BLaER1 (cell line): ENCODE measurements around the gene MT1G.

ENCODE experiments used
- H3K27ac ChIP-seq: shearing (Covaris generic); formaldehyde crosslinking; 2 replicates; pipeline ENCODE4 v1.8.1; 2022
- H3K27me3 ChIP-seq: shearing (Covaris generic); formaldehyde crosslinking; 2 replicates; pipeline ENCODE4 v1.8.1; 2022
- H3K36me3 ChIP-seq: shearing (Covaris generic); formaldehyde crosslinking; 2 replicates; pipeline ENCODE4 v1.8.1; 2022
- H3K4me1 ChIP-seq: shearing (Covaris generic); formaldehyde crosslinking; 2 replicates; pipeline ENCODE4 v1.8.1; 2022
- H3K4me2 ChIP-seq: shearing (Covaris generic); formaldehyde crosslinking; 2 replicates; pipeline ENCODE4 v1.8.1; 2022
- H3K4me3 ChIP-seq: shearing (Covaris generic); formaldehyde crosslinking; 2 replicates; pipeline ENCODE4 v1.8.1; 2022
- H3K9ac ChIP-seq: shearing (Covaris generic); formaldehyde crosslinking; 2 replicates; pipeline ENCODE4 v1.8.1; 2022
- H3K9me3 ChIP-seq: shearing (Covaris generic); formaldehyde crosslinking; 2 replicates; pipeline ENCODE4 v1.8.1; 2022
- H4K20me1 ChIP-seq: shearing (Covaris generic); formaldehyde crosslinking; 2 replicates; pipeline ENCODE4 v1.8.1; 2022
- Cebpa-rat ChIP-seq: shearing (Covaris generic); IDR thresholded peaks from 2 replicates; pipeline ENCODE4 v1.8.1; 2022

Gene MT1G

DNA sequence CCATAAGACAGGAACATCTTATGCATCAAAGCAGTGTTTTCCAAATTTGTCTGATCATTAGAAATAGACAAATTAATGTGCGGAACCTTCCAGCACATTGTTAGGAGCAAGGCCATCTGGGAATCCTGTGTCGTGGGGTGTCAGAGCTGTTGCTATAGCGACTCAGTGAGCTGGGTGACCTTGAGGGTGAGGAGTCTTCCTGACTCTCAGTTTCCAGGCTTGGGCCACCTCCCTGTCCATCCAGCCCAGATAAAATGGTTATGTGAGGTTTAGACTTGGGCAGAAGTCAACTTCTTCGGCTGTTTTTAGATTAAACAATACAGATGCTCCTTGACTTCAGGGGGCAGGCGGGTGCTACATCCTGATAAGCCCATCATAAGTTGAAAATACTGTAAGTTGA is 35.0 kb upstream of the MT1G start:
- H3K4me1 ChIP-seq: peaks cover 8% of the 10 kb centered on the region
- H3K4me3 ChIP-seq: no peak overlapping the region
- H4K20me1 ChIP-seq: no peaks in the 10 kb centered on the region
- H3K27ac ChIP-seq: no peak overlapping the region
- no peaks in the 10 kb centered on the region for H3K36me3 ChIP-seq
- no peak overlapping the region for H3K9ac ChIP-seq
- no peak overlapping the region for H3K4me2 ChIP-seq
- H3K27me3 ChIP-seq: no peaks in the 10 kb centered on the region
- H3K9me3 ChIP-seq: peaks cover 6% of the 10 kb centered on the region; the same call in 1 of the 2 replicates
- no peak for TF ChIP-seq Cebpa-rat

DNA sequence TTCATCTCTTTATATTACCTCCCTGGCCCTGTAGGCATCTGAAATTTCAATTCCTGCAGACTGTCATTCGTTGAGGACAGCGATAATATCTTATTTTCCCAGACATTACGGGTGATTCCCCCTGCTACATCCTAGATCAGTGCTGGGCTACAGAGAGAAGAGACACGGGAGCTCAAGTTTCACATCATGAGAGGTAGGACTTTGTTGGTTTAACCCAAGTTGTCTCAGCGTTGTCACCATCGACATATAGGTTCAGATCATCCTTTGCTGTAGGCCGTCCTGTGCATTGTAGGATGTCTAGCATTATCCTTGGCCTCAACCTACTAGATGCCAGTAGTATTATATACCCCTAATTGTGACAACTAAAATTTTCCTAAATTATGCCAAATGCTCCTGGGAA is 33.7 kb upstream of the MT1G start:
- peaks cover 19% of the 10 kb centered on the region for H3K9me3 ChIP-seq
- no peak for TF ChIP-seq Cebpa-rat
- peak overlapping the region; percentile 28; the same call in 1 of the 2 replicates for H3K4me2 ChIP-seq
- H4K20me1 ChIP-seq: no peaks in the 10 kb centered on the region
- no peaks in the 10 kb centered on the region for H3K27me3 ChIP-seq
- no peak overlapping the region for H3K27ac ChIP-seq
- no peaks in the 10 kb centered on the region for H3K36me3 ChIP-seq
- H3K4me3 ChIP-seq: no peak overlapping the region
- H3K4me1 ChIP-seq: peaks cover 8% of the 10 kb centered on the region
- no peak overlapping the region for H3K9ac ChIP-seq

DNA sequence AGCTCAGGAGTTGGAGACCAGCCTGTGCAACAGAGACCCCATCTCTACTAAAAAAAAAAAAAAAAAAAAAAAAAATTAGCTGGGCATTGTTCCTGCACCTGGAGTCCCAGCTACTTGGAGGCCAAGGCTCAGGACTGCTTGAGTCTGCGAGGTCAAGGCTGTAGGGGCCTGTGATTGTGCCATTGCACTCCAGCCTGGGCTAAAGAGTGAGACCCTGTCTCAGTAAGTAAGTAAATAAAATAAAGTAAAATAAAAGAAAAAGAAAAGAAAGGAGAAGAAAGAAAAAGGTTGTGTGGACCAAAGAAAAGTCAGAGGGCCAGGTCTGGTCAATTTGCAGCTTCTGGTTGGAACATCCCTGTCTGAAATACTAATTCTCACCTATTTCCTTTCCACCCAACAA is 32.8 kb upstream of the MT1G start:
- peaks cover 8% of the 10 kb centered on the region for H3K4me1 ChIP-seq
- TF ChIP-seq Cebpa-rat: no peak

DNA sequence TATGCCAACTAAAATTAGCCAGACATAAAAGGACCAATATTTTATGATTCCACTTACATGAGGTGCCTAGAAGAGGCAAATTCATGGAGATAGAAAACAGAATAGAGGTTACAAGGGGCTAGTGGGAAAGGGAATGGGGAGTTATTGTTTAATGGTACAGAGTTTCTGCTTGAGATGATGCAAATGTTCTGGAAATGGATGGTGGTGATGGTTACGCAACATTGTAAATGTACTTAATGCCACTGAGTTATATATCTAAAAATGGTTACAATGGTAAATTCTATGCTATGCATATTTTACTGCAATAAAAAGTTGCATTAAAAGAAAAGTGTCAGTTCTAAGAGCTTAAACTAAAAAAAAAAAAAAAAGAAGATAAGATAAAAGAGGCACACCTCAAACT is 32.3 kb upstream of the MT1G start:
- H4K20me1 ChIP-seq: no peaks in the 10 kb centered on the region
- H3K9me3 ChIP-seq: peaks cover 31% of the 10 kb centered on the region
- no peak overlapping the region for H3K4me3 ChIP-seq
- H3K9ac ChIP-seq: no peak overlapping the region
- no peak overlapping the region for H3K4me2 ChIP-seq
- H3K27me3 ChIP-seq: no peaks in the 10 kb centered on the region
- TF ChIP-seq Cebpa-rat: peak; percentile 56; the same call in 1 of the 2 replicates
- H3K4me1 ChIP-seq: peaks cover 8% of the 10 kb centered on the region
- no peaks in the 10 kb centered on the region for H3K36me3 ChIP-seq
- no peak overlapping the region for H3K27ac ChIP-seq

More for the DNA sequence above, 32.8 kb upstream of the MT1G start:
- peaks cover 26% of the 10 kb centered on the region for H3K9me3 ChIP-seq
- H4K20me1 ChIP-seq: no peaks in the 10 kb centered on the region
- no peak overlapping the region for H3K4me2 ChIP-seq
- H3K27ac ChIP-seq: no peak overlapping the region
- H3K9ac ChIP-seq: no peak overlapping the region
- no peak overlapping the region for H3K4me3 ChIP-seq
- H3K27me3 ChIP-seq: no peaks in the 10 kb centered on the region
- H3K36me3 ChIP-seq: no peaks in the 10 kb centered on the region

DNA sequence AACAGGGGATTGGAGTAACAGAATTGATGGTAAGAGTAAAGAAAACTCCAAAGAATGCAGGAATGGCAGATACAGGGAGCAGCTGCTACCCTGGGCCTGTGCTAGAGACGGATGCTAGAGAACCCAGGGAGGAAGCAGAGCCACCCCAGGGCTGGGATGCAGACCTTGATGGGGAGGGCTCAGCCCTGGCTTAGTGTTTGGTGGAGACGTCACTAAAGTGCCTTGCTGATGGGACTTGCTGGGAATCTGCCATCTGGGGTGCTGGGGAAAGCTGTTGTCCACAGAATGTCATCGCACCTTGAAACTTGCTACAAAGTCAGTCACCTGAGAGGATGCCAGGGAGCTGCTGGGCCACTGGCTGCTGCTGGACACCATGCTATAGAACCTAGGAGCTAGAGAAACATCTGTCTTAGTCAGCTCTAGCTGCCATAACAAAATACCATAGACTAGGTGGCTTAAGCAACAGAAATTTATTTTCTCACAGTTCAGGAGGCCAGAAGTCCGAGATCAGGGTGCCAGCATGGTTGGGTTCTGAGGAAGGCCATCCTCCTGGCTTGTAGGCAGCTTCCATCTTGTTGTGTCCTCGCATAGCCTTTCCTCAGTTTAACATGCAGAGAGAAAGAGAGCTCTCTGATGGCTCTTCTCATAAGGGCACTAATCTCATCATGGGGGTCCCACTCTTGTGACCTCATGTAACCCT is 29.7 kb upstream of the MT1G start:
- H3K27me3 ChIP-seq: no peaks in the 10 kb centered on the region
- H3K36me3 ChIP-seq: no peaks in the 10 kb centered on the region
- H3K9ac ChIP-seq: no peak overlapping the region
- H3K9me3 ChIP-seq: peaks cover 36% of the 10 kb centered on the region
- no peak overlapping the region for H3K4me3 ChIP-seq
- TF ChIP-seq Cebpa-rat: no peak
- peaks cover 8% of the 10 kb centered on the region for H3K4me1 ChIP-seq
- H4K20me1 ChIP-seq: no peaks in the 10 kb centered on the region
- no peak overlapping the region for H3K27ac ChIP-seq
- H3K4me2 ChIP-seq: no peak overlapping the region

- H3K36me3 ChIP-seq: no peaks in the 10 kb centered on the region
- no peak overlapping the region for H3K4me3 ChIP-seq
- H3K27ac ChIP-seq: no peak overlapping the region
- no peak overlapping the region for H3K9ac ChIP-seq
- H3K4me2 ChIP-seq: no peak overlapping the region
- no peaks in the 10 kb centered on the region for H3K27me3 ChIP-seq
- no peaks in the 10 kb centered on the region for H4K20me1 ChIP-seq
- H3K4me1 ChIP-seq: no peaks in the 10 kb centered on the region; the same call in 1 of the 2 replicates
- H3K9me3 ChIP-seq: peaks cover 36% of the 10 kb centered on the region
- no peak for TF ChIP-seq Cebpa-rat
Measured at GRCh38 chr16:56695246-56695645, 27.4 kb upstream of the MT1G start.

DNA sequence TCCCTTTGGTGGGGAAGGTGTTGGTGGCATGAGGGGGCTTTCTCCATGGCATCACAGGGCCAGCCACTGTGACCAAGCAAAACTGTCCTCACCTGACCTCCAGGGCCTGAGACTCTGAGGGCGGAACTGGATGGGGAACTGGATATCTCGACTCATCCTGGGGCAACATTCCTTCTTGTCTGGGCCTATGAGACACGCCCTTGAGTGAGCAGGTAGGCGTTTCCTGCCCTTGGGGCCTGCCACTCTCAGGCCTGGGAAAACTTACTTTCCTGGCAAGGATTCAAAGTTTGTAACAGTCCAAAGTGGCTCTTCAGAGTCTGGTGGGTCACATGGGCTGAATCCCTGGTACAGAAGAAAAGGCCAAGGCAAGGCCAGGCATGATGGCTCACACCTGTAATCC is 24.0 kb upstream of the MT1G start:
- peaks cover 22% of the 10 kb centered on the region for H3K9me3 ChIP-seq
- H3K4me1 ChIP-seq: peaks cover 31% of the 10 kb centered on the region
- H3K27me3 ChIP-seq: no peaks in the 10 kb centered on the region
- H3K4me2 ChIP-seq: no peak overlapping the region
- H3K9ac ChIP-seq: no peak overlapping the region
- no peak for TF ChIP-seq Cebpa-rat
- peaks cover 3% of the 10 kb centered on the region; the same call in 1 of the 2 replicates for H3K36me3 ChIP-seq
- no peak overlapping the region for H3K4me3 ChIP-seq
- H4K20me1 ChIP-seq: no peaks in the 10 kb centered on the region
- no peak overlapping the region for H3K27ac ChIP-seq

- no peaks in the 10 kb centered on the region for H4K20me1 ChIP-seq
- no peak overlapping the region for H3K27ac ChIP-seq
- peaks cover 14% of the 10 kb centered on the region; the same call in 1 of the 2 replicates for H3K36me3 ChIP-seq
- H3K4me2 ChIP-seq: no peak overlapping the region
- H3K27me3 ChIP-seq: no peaks in the 10 kb centered on the region
- H3K4me1 ChIP-seq: peaks cover 43% of the 10 kb centered on the region
- H3K9me3 ChIP-seq: peaks cover 20% of the 10 kb centered on the region
- no peak overlapping the region for H3K4me3 ChIP-seq
- TF ChIP-seq Cebpa-rat: no peak
- H3K9ac ChIP-seq: no peak overlapping the region
Measured at GRCh38 chr16:56690420-56691122, 22.7 kb upstream of the MT1G start.

DNA sequence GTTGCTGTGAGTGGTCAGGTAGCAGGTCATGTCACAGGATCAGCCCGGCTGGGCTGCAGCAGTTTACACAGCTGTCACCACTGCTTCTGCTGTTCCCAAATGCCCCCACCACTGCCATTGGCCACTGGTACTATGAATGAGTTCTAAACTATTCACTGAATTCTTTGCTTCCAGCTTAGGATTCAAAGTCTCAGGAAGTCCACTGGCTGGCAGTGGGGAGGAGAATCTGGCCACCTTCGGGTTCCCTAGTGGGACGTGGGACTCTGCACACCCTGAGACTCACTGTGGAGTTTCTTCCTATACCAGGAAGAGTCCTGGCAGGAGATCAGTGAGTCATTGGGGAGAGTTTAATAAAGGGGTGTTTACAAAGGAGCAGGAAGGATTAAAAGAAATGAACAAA is 21.3 kb upstream of the MT1G start:
- Histone ChIP-seq H3K9me3 (peaks cover 10% of the 10 kb centered on the region; the same call in 1 of the 2 replicates), H3K36me3 (peaks cover 14% of the 10 kb centered on the region; the same call in 1 of the 2 replicates), H3K27ac (peak overlapping the region; percentile 44; the same call in 1 of the 2 replicates), H3K4me2 (peak overlapping the region; percentile 76), H3K4me1 (peaks cover 57% of the 10 kb centered on the region), H3K9ac (no peak overlapping the region), H3K27me3 (no peaks in the 10 kb centered on the region), H3K4me3 (no peak overlapping the region), H4K20me1 (no peaks in the 10 kb centered on the region)
- TF ChIP-seq Cebpa-rat: no peak

DNA sequence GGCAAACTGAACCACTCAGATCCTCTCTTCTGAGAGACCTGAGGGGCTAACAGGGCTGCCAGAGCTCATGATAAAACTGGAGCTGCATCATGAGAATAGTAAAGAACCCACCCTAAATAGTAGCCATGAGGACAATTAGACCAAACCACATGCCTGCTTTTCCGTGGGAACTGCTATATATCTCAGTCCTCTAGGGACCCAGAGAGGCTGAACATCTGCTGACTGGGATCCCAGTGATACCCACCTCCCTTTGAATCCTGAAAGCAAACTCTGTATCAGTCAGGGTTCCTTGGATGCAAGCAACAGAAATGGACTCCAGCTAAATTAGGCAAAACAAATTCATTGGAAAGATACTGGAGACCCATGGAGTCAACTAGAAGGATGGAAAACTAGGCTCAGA is 20.9 kb upstream of the MT1G start:
- no peaks in the 10 kb centered on the region for H3K27me3 ChIP-seq
- H3K4me2 ChIP-seq: peak overlapping the region; percentile 76
- peaks cover 61% of the 10 kb centered on the region for H3K4me1 ChIP-seq
- H3K4me3 ChIP-seq: no peak overlapping the region
- no peak for TF ChIP-seq Cebpa-rat
- H3K9me3 ChIP-seq: peaks cover 10% of the 10 kb centered on the region; the same call in 1 of the 2 replicates
- peak overlapping the region; percentile 44; the same call in 1 of the 2 replicates for H3K27ac ChIP-seq
- 0 out of 2 replicates have a peak overlapping the region, but pooled peaks have one; percentile 3 for H3K9ac ChIP-seq
- H4K20me1 ChIP-seq: no peaks in the 10 kb centered on the region
- H3K36me3 ChIP-seq: peaks cover 15% of the 10 kb centered on the region; the same call in 1 of the 2 replicates
